C4-2B (cell line): ENCODE data around the gene CEP290.

Experiments
- H3K27ac ChIP-seq: fragments of 450-650 bp; 2 replicates; pipeline ENCODE4 v1.5.1; 2017
- ZFX ChIP-seq: fragments of 450-650 bp; IDR thresholded peaks from 2 replicates; pipeline ENCODE4 v1.6.1; 2017
- TF ChIP-seq, protein P1 (sequence below): fragments of 450-650 bp; conservative IDR thresholded peaks from 2 replicates; pipeline ENCODE4 v1.5.1; 2017; ENCODE audit warnings: mild to moderate bottlenecking

The CEP290 gene

DNA sequence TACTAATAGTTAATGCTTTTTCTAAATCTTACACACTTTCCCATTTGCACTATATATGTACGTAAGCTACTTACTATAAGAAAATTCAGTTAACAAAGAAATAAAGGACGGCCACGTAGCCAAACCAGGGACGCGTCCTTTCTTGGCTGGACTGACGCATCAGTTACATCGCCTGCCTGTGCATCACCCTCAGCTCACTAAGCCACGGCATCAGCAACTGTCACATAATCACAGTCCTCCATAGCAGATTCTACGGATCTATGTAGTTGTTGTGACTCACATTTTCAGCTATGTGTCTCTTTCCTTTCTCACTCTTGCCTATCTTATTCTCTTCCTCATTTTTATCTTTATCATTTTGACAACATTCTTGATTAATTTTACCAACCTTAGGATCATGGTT, 74.6 kb downstream of the CEP290 start:
- no peak for TF ChIP-seq ZFX
- TF ChIP-seq, protein P1, sequence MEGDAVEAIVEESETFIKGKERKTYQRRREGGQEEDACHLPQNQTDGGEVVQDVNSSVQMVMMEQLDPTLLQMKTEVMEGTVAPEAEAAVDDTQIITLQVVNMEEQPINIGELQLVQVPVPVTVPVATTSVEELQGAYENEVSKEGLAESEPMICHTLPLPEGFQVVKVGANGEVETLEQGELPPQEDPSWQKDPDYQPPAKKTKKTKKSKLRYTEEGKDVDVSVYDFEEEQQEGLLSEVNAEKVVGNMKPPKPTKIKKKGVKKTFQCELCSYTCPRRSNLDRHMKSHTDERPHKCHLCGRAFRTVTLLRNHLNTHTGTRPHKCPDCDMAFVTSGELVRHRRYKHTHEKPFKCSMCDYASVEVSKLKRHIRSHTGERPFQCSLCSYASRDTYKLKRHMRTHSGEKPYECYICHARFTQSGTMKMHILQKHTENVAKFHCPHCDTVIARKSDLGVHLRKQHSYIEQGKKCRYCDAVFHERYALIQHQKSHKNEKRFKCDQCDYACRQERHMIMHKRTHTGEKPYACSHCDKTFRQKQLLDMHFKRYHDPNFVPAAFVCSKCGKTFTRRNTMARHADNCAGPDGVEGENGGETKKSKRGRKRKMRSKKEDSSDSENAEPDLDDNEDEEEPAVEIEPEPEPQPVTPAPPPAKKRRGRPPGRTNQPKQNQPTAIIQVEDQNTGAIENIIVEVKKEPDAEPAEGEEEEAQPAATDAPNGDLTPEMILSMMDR = no peak
- H3K27ac ChIP-seq = no peak overlapping the region

- TF ChIP-seq, protein P1 = no peak
- no peak for TF ChIP-seq ZFX
- no peak overlapping the region for H3K27ac ChIP-seq
These were observed 78.5 kb downstream of the CEP290 start for GRCh38 chr12:88063375-88063774.

GRCh38 chr12:88062474-88062873, 79.4 kb downstream of the CEP290 start:
- H3K27ac ChIP-seq = no peak overlapping the region
- no peak for TF ChIP-seq ZFX
- TF ChIP-seq, protein P1 = no peak

DNA sequence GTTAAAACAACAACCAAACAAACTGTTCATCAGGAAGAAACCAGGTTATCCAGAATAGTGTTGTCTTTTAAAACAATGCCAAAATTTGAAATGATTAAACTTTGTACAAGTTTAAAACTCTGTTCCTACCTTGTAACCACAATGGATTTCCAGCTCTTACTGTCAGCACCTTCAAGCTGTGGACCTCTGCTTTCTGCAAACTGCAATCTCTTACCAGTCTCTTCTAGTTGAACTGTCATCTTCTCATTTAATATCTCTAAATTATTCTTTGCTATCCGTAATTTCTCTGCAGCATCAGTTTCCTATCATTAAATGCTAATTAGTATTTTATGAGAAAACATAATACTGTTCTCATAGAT, 83.2 kb downstream of the CEP290 start:
- TF ChIP-seq ZFX = no peak
- TF ChIP-seq, protein P1 = no peak
- no peak overlapping the region for H3K27ac ChIP-seq

DNA sequence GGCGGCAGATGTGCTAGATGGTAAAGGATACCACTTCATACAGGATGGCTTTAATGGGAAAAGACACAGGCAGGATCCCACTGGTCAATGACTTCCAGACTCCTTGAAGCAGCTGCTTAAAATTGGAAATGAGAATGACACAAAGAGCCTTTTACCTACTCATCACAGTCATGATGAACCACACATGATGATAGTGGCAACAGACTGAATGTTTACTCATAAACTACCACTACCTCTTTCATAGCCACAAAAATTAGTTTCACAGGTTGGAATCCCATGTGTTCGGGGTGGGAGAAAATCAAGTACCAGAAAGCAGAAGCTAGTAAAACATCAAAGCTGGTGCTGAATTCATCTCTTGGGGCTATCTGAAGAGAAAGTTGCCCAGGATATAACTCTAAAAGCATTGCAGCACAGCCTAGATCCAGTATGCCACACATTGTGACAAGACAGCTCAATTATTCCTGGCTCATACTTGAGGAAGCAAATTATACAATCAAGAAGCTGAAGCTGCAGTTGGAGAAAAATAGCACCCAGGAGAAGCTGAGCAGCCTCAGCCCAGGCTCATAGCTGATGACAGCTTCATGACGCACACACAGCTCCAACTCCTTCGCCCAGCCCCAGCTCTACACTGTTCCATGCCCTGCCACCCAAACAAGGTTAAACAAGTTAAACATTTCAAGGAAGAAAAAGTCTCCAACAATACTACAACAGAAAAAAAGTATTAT, 83.7 kb downstream of the CEP290 start:
- TF ChIP-seq, protein P1 = no peak
- no peak for TF ChIP-seq ZFX

GRCh38 chr12:88056571-88056970, 85.3 kb downstream of the CEP290 start:
- TF ChIP-seq, protein P1 = no peak
- TF ChIP-seq ZFX = no peak
- H3K27ac ChIP-seq = no peak overlapping the region

More for the DNA sequence above, 83.7 kb downstream of the CEP290 start:
- H3K27ac ChIP-seq = no peak overlapping the region

- H3K27ac ChIP-seq = no peak overlapping the region
- TF ChIP-seq, protein P1 = peak; percentile 65
- TF ChIP-seq ZFX = no peak
These were observed 89.2 kb downstream of the CEP290 start for GRCh38 chr12:88052686-88053085.
